Measurements from ENCODE around the gene TP53TG5. TPM values are rescaled to one million over a fixed set of nuclear protein-coding genes. Genes with fewer than 3 reads are reported as not detected.
A peak's percentile ranks its signal among the peaks of the same experiment; 100 is the strongest.

Gene TP53TG5
- total RNA-seq, 2 experiments from 2014 or later, result 0.36 TPM; not detected in 1

GRCh38 chr20:45359406-45360148 is 18.5 kb downstream of the TP53TG5 start:
- intact Hi-C loops (cut with DNase I, micrococcal nuclease), result no loop called here
- Histone ChIP-seq H3K4me3 (ENCODE audit: low read length) (no peak overlapping the region), H3K27me3 (ENCODE audit: control insufficient read depth in 1 of 2, insufficient read depth in 2 of 2, low read length in 2 of 2) (no peaks in the 10 kb centered on the region), H3K27ac (ENCODE audit: low read depth in 1 of 2, low read length in 2 of 2) (no peak overlapping the region), H3K9me3 (ENCODE audit: control insufficient read depth in 1 of 2, insufficient read depth in 1 of 2, low read length in 2 of 2) (no peaks in the 10 kb centered on the region), H3K4me1 (ENCODE audit: insufficient read depth, low read length) (peaks cover 41% of the 10 kb centered on the region), H3K36me3 (ENCODE audit: insufficient read depth, low read length) (no peaks in the 10 kb centered on the region)
- no peaks in the 10 kb centered on the region for H3K27me3 Mint-ChIP-seq
- POLR2A ChIA-PET, result interaction anchor here (0.9 to 6.8 kb wide), 2 partner anchors 58 to 77 kb away, joined by 5 to 78 read pairs; partner anchors contain the start of gene PIGT
- H3K9me3 Mint-ChIP-seq, result no peaks in the 10 kb centered on the region
- DNase-seq (no peak), ATAC-seq (ENCODE audit: poor library complexity) (no peak)
- H3K36me3 Mint-ChIP-seq (ENCODE audit: low read depth), result peaks cover 8% of the 10 kb centered on the region
- no peak for TF ChIP-seq CTCF (IDR thresholded peaks at IDR 0.05)
- CTCF ChIA-PET, result interaction anchor here (1.4 to 5.7 kb wide), 2 partner anchors 14 to 77 kb away, joined by 5 to 116 read pairs; no protein-coding TSS in a partner anchor
- peaks cover 20% of the 10 kb centered on the region for H3K4me1 Mint-ChIP-seq (ENCODE audit: low read depth)
- no peak overlapping the region for H3K4me3 Mint-ChIP-seq
- no peak overlapping the region for H3K27ac Mint-ChIP-seq

- no peaks in the 10 kb centered on the region for H3K27me3 Mint-ChIP-seq
- peaks cover 17% of the 10 kb centered on the region for H3K4me1 Mint-ChIP-seq (ENCODE audit: low read depth)
- no peak for TF ChIP-seq CTCF (IDR thresholded peaks at IDR 0.05)
Observed at GRCh38 chr20:45359069-45359405, 19.1 kb downstream of the TP53TG5 start.

GRCh38 chr20:45358282-45359068 is 19.6 kb downstream of the TP53TG5 start:
- ChIA-PET CTCF (interaction anchor here (1.3 to 5.7 kb wide), 4 partner anchors 15 to 78 kb away, joined by 4 to 116 read pairs (median 6); no protein-coding TSS in a partner anchor), POLR2A (no interaction called here)
- Histone ChIP-seq H3K4me3 (ENCODE audit: low read length) (no peak overlapping the region), H3K27me3 (ENCODE audit: control insufficient read depth in 1 of 2, insufficient read depth in 2 of 2, low read length in 2 of 2) (no peaks in the 10 kb centered on the region), H3K36me3 (ENCODE audit: insufficient read depth, low read length) (no peaks in the 10 kb centered on the region), H3K27ac (ENCODE audit: low read depth in 1 of 2, low read length in 2 of 2) (no peak overlapping the region), H3K4me1 (ENCODE audit: insufficient read depth, low read length) (peaks cover 31% of the 10 kb centered on the region), H3K9me3 (ENCODE audit: control insufficient read depth in 1 of 2, insufficient read depth in 1 of 2, low read length in 2 of 2) (no peaks in the 10 kb centered on the region)
- intact Hi-C loops (cut with DNase I, micrococcal nuclease), result no loop called here
- Mint-ChIP-seq H3K36me3 (ENCODE audit: low read depth) (no peaks in the 10 kb centered on the region), H3K4me3 (no peak overlapping the region), H3K9me3 (no peaks in the 10 kb centered on the region), H3K27ac (no peak overlapping the region), H3K27me3 (no peaks in the 10 kb centered on the region), H3K4me1 (ENCODE audit: low read depth) (peaks cover 11% of the 10 kb centered on the region)
- TF ChIP-seq CTCF (IDR thresholded peaks at IDR 0.05), result no peak
- peak in 2 of 14 experiments; percentile 35 to 41 for DNase-seq
- ATAC-seq (ENCODE audit: poor library complexity), result no peak

More at GRCh38 chr20:45359069-45359405, 19.1 kb downstream of the TP53TG5 start:
- ChIA-PET POLR2A (no interaction called here), CTCF (interaction anchor here (1.4 to 5.7 kb wide), 2 partner anchors 15 to 78 kb away, joined by 5 to 116 read pairs; no protein-coding TSS in a partner anchor)
- no peaks in the 10 kb centered on the region for H3K9me3 Mint-ChIP-seq
- no peak overlapping the region for H3K4me3 ChIP-seq (ENCODE audit: low read length)
- no peak for DNase-seq
- H3K27ac ChIP-seq (ENCODE audit: low read depth in 1 of 2, low read length in 2 of 2), result no peak overlapping the region
- intact Hi-C loops (cut with DNase I, micrococcal nuclease), result no loop called here
- no peak overlapping the region for H3K4me3 Mint-ChIP-seq
- no peak for ATAC-seq (ENCODE audit: poor library complexity)
- H3K4me1 ChIP-seq (ENCODE audit: insufficient read depth, low read length), result peaks cover 37% of the 10 kb centered on the region
- H3K27ac Mint-ChIP-seq, result no peak overlapping the region
- H3K9me3 ChIP-seq (ENCODE audit: control insufficient read depth in 1 of 2, insufficient read depth in 1 of 2, low read length in 2 of 2), result no peaks in the 10 kb centered on the region
- peaks cover 6% of the 10 kb centered on the region for H3K36me3 Mint-ChIP-seq (ENCODE audit: low read depth)
- H3K36me3 ChIP-seq (ENCODE audit: insufficient read depth, low read length), result no peaks in the 10 kb centered on the region
- no peaks in the 10 kb centered on the region for H3K27me3 ChIP-seq (ENCODE audit: control insufficient read depth in 1 of 2, insufficient read depth in 2 of 2, low read length in 2 of 2)

Data from CD4-positive, alpha-beta T cell (primary cell).